Neural progenitor cell (in vitro differentiated cells): Measurements from ENCODE around the gene DAGLB. TPM values are rescaled to one million over a fixed set of nuclear protein-coding genes. Genes with fewer than 3 reads are reported as not detected.

Source experiments
- DNase-seq: peaks from one replicate; pipeline ENCODE4 v3.0.0-alpha.2; 2016; ENCODE audit warnings: low spot score
- H2AFZ ChIP-seq: fragments of 200-600 bp; sonication (generic); replicated peaks from 2 replicates; pipeline ENCODE4 v1.6.1; 2016; ENCODE audit warnings: antibody characterized with exemption
- H3F3A ChIP-seq: fragments of 200-600 bp; sonication (generic); 2 replicates; pipeline ENCODE4 v1.6.1; 2016; ENCODE audit warnings: antibody characterized with exemption, low read depth
- H3K27ac ChIP-seq: fragments of 200-600 bp; sonication (generic); 2 replicates; pipeline ENCODE4 v1.5.1; 2016; ENCODE audit warnings: mild to moderate bottlenecking
- H3K27me3 ChIP-seq: fragments of 200-600 bp; sonication (generic); 2 replicates; pipeline ENCODE4 v1.6.1; 2016; ENCODE audit warnings: mild to moderate bottlenecking, moderate library complexity
- H3K36me3 ChIP-seq: fragments of 200-600 bp; sonication (generic); 2 replicates; pipeline ENCODE4 v1.5.1; 2016
- H3K4me1 ChIP-seq: fragments of 200-600 bp; sonication (generic); 2 replicates; pipeline ENCODE4 v1.6.1; 2016; ENCODE audit warnings: mixed run types
- H3K4me2 ChIP-seq: fragments of 200-600 bp; sonication (generic); 2 replicates; pipeline ENCODE4 v1.6.1; 2016
- H3K4me3 ChIP-seq: fragments of 200-600 bp; sonication (generic); 2 replicates; pipeline ENCODE4 v1.5.1; 2016
- H3K79me2 ChIP-seq: fragments of 200-600 bp; sonication (generic); 2 replicates; pipeline ENCODE4 v1.6.1; 2016; ENCODE audit warnings: low read depth
- H3K9ac ChIP-seq: fragments of 200-600 bp; sonication (generic); 2 replicates; pipeline ENCODE4 v1.6.1; 2016
- H3K9me3 ChIP-seq: fragments of 200-600 bp; sonication (generic); 2 replicates; pipeline ENCODE4 v1.5.1; 2016; ENCODE audit warnings: low read depth
- H4K20me1 ChIP-seq: fragments of 200-600 bp; sonication (generic); 2 replicates; pipeline ENCODE4 v1.6.1; 2016; ENCODE audit warnings: low read depth
- H3K27ac Mint-ChIP-seq: 3 replicates; pipeline ENCODE4 v1.8.0; 2021; ENCODE audit warnings: mixed read lengths
- H3K27me3 Mint-ChIP-seq: 2 replicates; pipeline ENCODE4 v1.8.0; 2022; ENCODE audit warnings: low read depth, mild to moderate bottlenecking, inconsistent platforms, moderate library complexity, mixed read lengths; ENCODE audit not compliant: insufficient read depth
- H3K36me3 Mint-ChIP-seq: 3 replicates; pipeline ENCODE4 v1.8.0; 2021; ENCODE audit warnings: mixed read lengths
- H3K4me1 Mint-ChIP-seq: 3 replicates; pipeline ENCODE4 v1.8.0; 2021; ENCODE audit warnings: mixed read lengths
- H3K4me3 Mint-ChIP-seq: 3 replicates; pipeline ENCODE4 v1.8.0; 2021; ENCODE audit warnings: mild to moderate bottlenecking, moderate library complexity, mixed read lengths
- H3K9me3 Mint-ChIP-seq: 3 replicates; pipeline ENCODE4 v1.8.0; 2020; ENCODE audit warnings: mixed read lengths
- CTCF ChIP-seq: fragments of 200-600 bp; sonication (generic); IDR thresholded peaks from 2 replicates; pipeline ENCODE4 v1.5.1; 2017; ENCODE audit warnings: antibody characterized with exemption, mild to moderate bottlenecking
- EZH2 ChIP-seq: fragments of 200-600 bp; sonication (generic); IDR thresholded peaks from 2 replicates; pipeline ENCODE4 v1.6.1; 2017; ENCODE audit warnings: antibody characterized with exemption, mild to moderate bottlenecking, moderate library complexity
- EZH2phosphoT487 ChIP-seq: fragments of 200-600 bp; sonication (generic); IDR thresholded peaks from 2 replicates; pipeline ENCODE4 v1.6.1; 2017; ENCODE audit warnings: antibody characterized with exemption
- total RNA-seq: library from RNA; depleted of rRNA; stranded (reverse); fragments of >200 nt; gene quantifications from 2 replicates; pipeline ENCODE4 v1.2.3, GENCODE V29; 2015; ENCODE audit warnings: low replicate concordance

DAGLB gene
- total RNA-seq, 1 donor from 2014 or later, result 28.0 TPM

GRCh38 chr7:6489612-6490011 lies 41.9 kb upstream of the DAGLB start:
- no peaks in the 10 kb centered on the region for H3K4me1 ChIP-seq
- H3K4me1 Mint-ChIP-seq, result no peaks in the 10 kb centered on the region
- no peak overlapping the region for H3K4me2 ChIP-seq
- TF ChIP-seq EZH2 (no peak), CTCF (no peak), EZH2phosphoT487 (no peak)
- no peaks in the 10 kb centered on the region for H3K27me3 ChIP-seq
- H3K9ac ChIP-seq, result no peak overlapping the region
- no peak for DNase-seq
- H3K4me3 ChIP-seq, result no peak overlapping the region
- no peak overlapping the region for H2AFZ ChIP-seq
- no peak overlapping the region for H3K27ac Mint-ChIP-seq
- no peaks in the 10 kb centered on the region for H3K36me3 Mint-ChIP-seq
- H4K20me1 ChIP-seq, result no peaks in the 10 kb centered on the region
- peaks cover 2% of the 10 kb centered on the region for H3K27me3 Mint-ChIP-seq
- no peak overlapping the region for H3K27ac ChIP-seq
- H3F3A ChIP-seq, result peaks cover 3% of the 10 kb centered on the region
- no peak overlapping the region for H3K4me3 Mint-ChIP-seq
- H3K9me3 ChIP-seq, result no peaks in the 10 kb centered on the region
- no peaks in the 10 kb centered on the region for H3K79me2 ChIP-seq
- H3K36me3 ChIP-seq, result no peaks in the 10 kb centered on the region
- H3K9me3 Mint-ChIP-seq, result peaks cover 15% of the 10 kb centered on the region

- no peaks in the 10 kb centered on the region for H3K4me1 ChIP-seq
- H3K36me3 ChIP-seq, result no peaks in the 10 kb centered on the region
- TF ChIP-seq EZH2phosphoT487 (no peak), EZH2 (no peak), CTCF (no peak)
- Mint-ChIP-seq H3K27ac (no peak overlapping the region), H3K27me3 (peaks cover 2% of the 10 kb centered on the region), H3K4me3 (no peak overlapping the region), H3K36me3 (peaks cover 2% of the 10 kb centered on the region), H3K4me1 (peaks cover 4% of the 10 kb centered on the region), H3K9me3 (peaks cover 17% of the 10 kb centered on the region)
- no peak overlapping the region for H3K4me2 ChIP-seq
- no peak overlapping the region for H3K27ac ChIP-seq
- H3K9me3 ChIP-seq, result no peaks in the 10 kb centered on the region
- no peak overlapping the region for H3K9ac ChIP-seq
- no peak for DNase-seq
- H3K79me2 ChIP-seq, result peaks cover 16% of the 10 kb centered on the region
- H2AFZ ChIP-seq, result no peak overlapping the region
- H3K27me3 ChIP-seq, result no peaks in the 10 kb centered on the region
- H4K20me1 ChIP-seq, result peaks cover 11% of the 10 kb centered on the region
- peaks cover 12% of the 10 kb centered on the region for H3F3A ChIP-seq
- H3K4me3 ChIP-seq, result no peak overlapping the region
Measured at GRCh38 chr7:6487184-6487545, 39.4 kb upstream of the DAGLB start.

- Histone ChIP-seq H3K9me3 (no peaks in the 10 kb centered on the region), H4K20me1 (peaks cover 17% of the 10 kb centered on the region), H3K9ac (no peak overlapping the region), H3K4me1 (no peaks in the 10 kb centered on the region), H3K27me3 (no peaks in the 10 kb centered on the region), H3K36me3 (no peaks in the 10 kb centered on the region), H2AFZ (no peak overlapping the region), H3F3A (peaks cover 12% of the 10 kb centered on the region), H3K4me2 (no peak overlapping the region), H3K79me2 (peaks cover 22% of the 10 kb centered on the region), H3K4me3 (no peak overlapping the region), H3K27ac (no peak overlapping the region)
- Mint-ChIP-seq H3K27me3 (peaks cover 2% of the 10 kb centered on the region), H3K36me3 (peaks cover 2% of the 10 kb centered on the region), H3K4me1 (peaks cover 4% of the 10 kb centered on the region), H3K4me3 (peak overlapping the region; percentile 67), H3K27ac (no peak overlapping the region), H3K9me3 (peaks cover 17% of the 10 kb centered on the region)
- no peak for TF ChIP-seq EZH2phosphoT487
- no peak for TF ChIP-seq CTCF
- TF ChIP-seq EZH2, result no peak
- DNase-seq, result no peak
Measured at GRCh38 chr7:6486438-6487183, 38.9 kb upstream of the DAGLB start.
